ENCODE results near the gene TIMM29. TPM values are rescaled to one million over a fixed set of nuclear protein-coding genes. Genes with fewer than 3 reads are reported as not detected.

Gene TIMM29
- polyA plus RNA-seq, 2 of the 4 experiments (the other 2 are of a cell fraction), result 9.1 to 20.5 TPM

DNA sequence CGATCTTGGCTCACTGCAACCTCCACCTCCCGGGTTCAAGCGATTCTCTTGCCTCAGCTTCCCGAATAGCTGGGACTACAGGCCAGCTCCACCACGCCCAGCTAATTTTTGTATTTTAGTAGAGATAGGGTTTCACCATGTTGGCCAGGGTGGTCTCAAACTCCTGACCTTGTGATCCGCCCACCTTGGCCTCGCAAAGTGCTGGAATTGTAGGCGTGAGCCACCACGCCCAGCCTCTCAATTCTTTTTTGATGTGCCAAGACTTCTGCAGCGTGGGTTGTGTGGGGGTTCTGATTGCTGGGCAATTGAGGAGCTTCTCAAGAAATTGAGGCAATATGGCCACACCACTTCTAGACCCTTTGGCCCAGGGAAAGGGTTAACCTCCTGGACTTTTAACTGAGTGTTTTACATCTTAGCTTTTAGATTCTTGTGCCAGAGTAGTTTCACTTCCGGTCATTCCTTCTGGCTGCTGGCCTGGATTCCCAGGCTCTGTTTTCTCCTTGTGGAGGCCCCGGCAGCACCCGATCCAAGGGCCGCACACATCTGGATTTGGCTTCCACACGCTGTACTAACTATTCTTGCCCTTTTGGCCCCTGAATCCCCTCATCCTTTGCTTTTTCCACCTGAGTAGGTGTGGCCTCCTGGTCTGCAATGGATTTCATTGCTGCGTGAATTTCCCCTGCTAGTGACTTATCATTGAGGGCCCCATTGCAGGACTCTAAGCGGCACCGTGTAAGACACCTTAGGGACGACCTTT lies 46.9 kb downstream of the TIMM29 start:
- WGBS (ENCODE audit: missing lambda C conversion rate), result 83% methylated on average over 19 of the region's 19 CpGs
- POLR2A ChIA-PET, result no interaction called here
- no peak overlapping the region for H3K4me2 ChIP-seq

DNA sequence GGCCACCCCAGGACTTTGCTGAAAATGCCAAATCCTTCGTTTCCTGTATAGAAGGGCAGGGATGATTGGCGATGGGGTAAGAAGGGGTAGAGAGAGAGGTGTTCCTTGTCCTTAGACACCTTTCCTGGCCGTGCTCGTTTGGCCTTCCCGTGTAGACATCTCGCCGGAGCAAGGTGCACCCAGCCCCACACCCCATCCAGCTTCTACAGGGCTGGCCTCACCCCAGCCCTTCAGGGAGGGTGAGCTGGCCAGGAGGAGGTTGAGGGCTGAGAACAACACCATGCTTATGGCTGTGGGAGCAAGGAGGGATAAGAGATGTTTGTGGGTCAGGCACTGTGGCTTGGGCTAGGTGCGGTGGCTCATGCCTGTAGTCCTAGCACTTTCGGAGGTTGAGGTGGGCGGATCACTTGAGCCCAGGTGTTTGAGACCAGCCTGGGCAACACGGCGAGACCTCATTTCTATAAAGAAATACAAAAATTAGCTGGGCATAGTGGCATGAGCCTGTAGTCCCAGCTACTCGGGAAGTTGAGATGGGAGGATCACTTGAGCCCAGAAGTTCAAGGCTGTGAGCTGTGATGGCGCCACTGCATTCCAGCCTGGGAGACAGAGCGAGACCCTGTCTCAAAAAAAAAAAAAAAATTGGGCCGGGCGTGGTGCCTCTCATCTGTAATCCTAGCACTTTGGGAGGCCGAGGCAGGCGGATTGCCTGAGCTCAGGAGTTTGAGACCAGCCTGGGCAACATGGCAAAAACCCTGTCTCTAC lies 47.7 kb downstream of the TIMM29 start:
- Histone ChIP-seq H3K4me1 (peaks cover 14% of the 10 kb centered on the region; the same call in 2 of the 3 replicates), H3K27ac (no peak overlapping the region; a peak in 1 of 6 replicates), H3K4me2 (no peak overlapping the region), H3K9me3 (no peaks in the 10 kb centered on the region), H3K4me3 (no peak overlapping the region)
- CTCF ChIA-PET, result interaction anchor here (0.9 to 2.0 kb wide), 4 partner anchors 12 to 59 kb away, joined by 3 to 9 read pairs (median 6); no protein-coding TSS in a partner anchor
- no peak for FAIRE-seq
- 88% methylated on average over 18 of the region's 19 CpGs for WGBS (ENCODE audit: missing lambda C conversion rate)
- peak in 1 of 2 experiments; percentile 20; a peak in 1 of 6 replicates for ATAC-seq
- no peak for DNase-seq (ENCODE audit: low read depth in 1 of 2, low spot score in 1 of 2)
- no peak for TF ChIP-seq HEYL (CRISPR knock-in tag; IDR thresholded peaks at IDR 0.05)
- POLR2A ChIA-PET, result no interaction called here

More for the DNA sequence above, 46.9 kb downstream of the TIMM29 start:
- Histone ChIP-seq H3K27ac (no peak overlapping the region; a peak in 1 of 6 replicates), H3K4me3 (no peak overlapping the region), H3K9me3 (no peaks in the 10 kb centered on the region), H3K4me1 (peaks cover 14% of the 10 kb centered on the region; the same call in 2 of the 3 replicates)
- no peak for FAIRE-seq
- CTCF ChIA-PET, result interaction anchor here (0.9 to 2.0 kb wide), 3 partner anchors 34 to 60 kb away, joined by 4 to 8 read pairs (median 4); no protein-coding TSS in a partner anchor
- DNase-seq (ENCODE audit: low read depth in 1 of 2, low spot score in 1 of 2), result no peak
- TF ChIP-seq KDM5A (IDR thresholded peaks at IDR 0.05), result no peak
- no peak for TF ChIP-seq CEBPB (IDR thresholded peaks at IDR 0.05)
- ATAC-seq, result no peak

GRCh38 chr19:10977742-10978092 lies 49.1 kb downstream of the TIMM29 start:
- H3K27ac ChIP-seq, result no peak overlapping the region
- WGBS (ENCODE audit: missing lambda C conversion rate), result 85% methylated on average over 4 of the region's 5 CpGs
- FAIRE-seq (no peak), ATAC-seq (no peak), DNase-seq (ENCODE audit: low read depth in 1 of 2, low spot score in 1 of 2) (no peak)
- H3K9me3 ChIP-seq, result no peaks in the 10 kb centered on the region
- ChIA-PET CTCF (interaction anchor here (0.7 to 2.0 kb wide), 3 partner anchors 14 to 36 kb away, joined by 3 to 8 read pairs (median 3); no protein-coding TSS in a partner anchor), POLR2A (no interaction called here)
- TF ChIP-seq TP53 (CRISPR knock-in tag; IDR thresholded peaks at IDR 0.05) (no peak), MAFK (IDR thresholded peaks at IDR 0.05; ENCODE audit: partially characterized antibody) (no peak), FOSL2 (IDR thresholded peaks at IDR 0.05) (no peak), FOSL2 (CRISPR knock-in tag; IDR thresholded peaks at IDR 0.05) (no peak), SMC3 (IDR thresholded peaks at IDR 0.05) (no peak), GATA3 (IDR thresholded peaks at IDR 0.05; ENCODE audit: borderline replicate concordance) (no peak), EHMT2 (IDR thresholded peaks at IDR 0.05; ENCODE audit: low read depth) (no peak), KDM5A (IDR thresholded peaks at IDR 0.05) (no peak), RARB (CRISPR knock-in tag; IDR thresholded peaks at IDR 0.05) (no peak), FOSB (CRISPR knock-in tag; IDR thresholded peaks at IDR 0.05) (no peak), FOXS1 (CRISPR knock-in tag; IDR thresholded peaks at IDR 0.05) (no peak), CHD2 (IDR thresholded peaks at IDR 0.05; ENCODE audit: low read length, partially characterized antibody) (no peak), EP300 (IDR thresholded peaks at IDR 0.05) (no peak), POLR2A (IDR thresholded peaks at IDR 0.05; ENCODE audit: low read length) (no peak), RFX5 (IDR thresholded peaks at IDR 0.05) (no peak), PHF8 (IDR thresholded peaks at IDR 0.05; ENCODE audit: borderline replicate concordance, low read depth) (no peak), NR3C1 (IDR thresholded peaks at IDR 0.05) (no peak), REST (IDR thresholded peaks at IDR 0.05) (no peak)
- H3K4me1 ChIP-seq, result peaks cover 14% of the 10 kb centered on the region; the same call in 2 of the 3 replicates
- no peak overlapping the region for H3K4me3 ChIP-seq
- H3K4me2 ChIP-seq, result no peak overlapping the region

Other genes starting within 250 kb of the TIMM29 start
- gene QTRT1, start 227.4 kb upstream of the TIMM29 start, polyA plus RNA-seq (2011; rRNA removed), result 23.6 and 24.3 TPM in 2 replicates
- gene QTRT1, start 227.4 kb upstream of the TIMM29 start, polyA plus RNA-seq (2017; fragmentation: RNase III; extraction: RNeasy Plus Mini Kit Qiagen cat#74134 plus additional on column Dnase treatment), result 42.2 to 47.6 TPM (median 42.5 TPM) in 3 replicates
- 32.9 and 52.4 TPM in 2 replicates for gene DNM2, start 210.7 kb upstream of the TIMM29 start, polyA plus RNA-seq (2011; rRNA removed)
- gene DNM2, start 210.7 kb upstream of the TIMM29 start, polyA plus RNA-seq (2017; fragmentation: RNase III; extraction: RNeasy Plus Mini Kit Qiagen cat#74134 plus additional on column Dnase treatment), result 55.8 to 58.5 TPM (median 57.3 TPM) in 3 replicates
- 29.3 and 29.9 TPM in 2 replicates for gene TMED1, start 92.6 kb upstream of the TIMM29 start, polyA plus RNA-seq (2011; rRNA removed)
- gene TMED1, start 92.6 kb upstream of the TIMM29 start, polyA plus RNA-seq (2017; fragmentation: RNase III; extraction: RNeasy Plus Mini Kit Qiagen cat#74134 plus additional on column Dnase treatment), result 36.2 to 37.4 TPM (median 37.0 TPM) in 3 replicates
- 0.13 and 0.40 TPM in 2 replicates for gene C19orf38, start 80.4 kb upstream of the TIMM29 start, polyA plus RNA-seq (2011; rRNA removed)
- 0.09 to 0.12 TPM (median 0.10 TPM) in 3 replicates for gene C19orf38, start 80.4 kb upstream of the TIMM29 start, polyA plus RNA-seq (2017; fragmentation: RNase III; extraction: RNeasy Plus Mini Kit Qiagen cat#74134 plus additional on column Dnase treatment)
- 14.3 and 15.2 TPM in 2 replicates for gene CARM1, start 57.3 kb upstream of the TIMM29 start, polyA plus RNA-seq (2011; rRNA removed)
- gene CARM1, start 57.3 kb upstream of the TIMM29 start, polyA plus RNA-seq (2017; fragmentation: RNase III; extraction: RNeasy Plus Mini Kit Qiagen cat#74134 plus additional on column Dnase treatment), result 31.4 to 32.2 TPM (median 31.8 TPM) in 3 replicates
- 13.1 and 15.6 TPM in 2 replicates for gene YIPF2, start 172 bp upstream of the TIMM29 start, polyA plus RNA-seq (2011; rRNA removed)
- 14.5 to 18.2 TPM (median 17.5 TPM) in 3 replicates for gene YIPF2, start 172 bp upstream of the TIMM29 start, polyA plus RNA-seq (2017; fragmentation: RNase III; extraction: RNeasy Plus Mini Kit Qiagen cat#74134 plus additional on column Dnase treatment)
- gene SMARCA4, start 32.2 kb downstream of the TIMM29 start, polyA plus RNA-seq (2011; rRNA removed), result 8.1 and 10.8 TPM in 2 replicates
- 11.9 to 14.1 TPM (median 13.1 TPM) in 3 replicates for gene SMARCA4, start 32.2 kb downstream of the TIMM29 start, polyA plus RNA-seq (2017; fragmentation: RNase III; extraction: RNeasy Plus Mini Kit Qiagen cat#74134 plus additional on column Dnase treatment)
- 29.2 and 37.0 TPM in 2 replicates for gene LDLR, start 160.7 kb downstream of the TIMM29 start, polyA plus RNA-seq (2011; rRNA removed)
- gene LDLR, start 160.7 kb downstream of the TIMM29 start, polyA plus RNA-seq (2017; fragmentation: RNase III; extraction: RNeasy Plus Mini Kit Qiagen cat#74134 plus additional on column Dnase treatment), result 35.6 to 55.8 TPM (median 50.8 TPM) in 3 replicates
- gene SPC24, start 227.0 kb downstream of the TIMM29 start, polyA plus RNA-seq (2011; rRNA removed), result 16.3 and 16.5 TPM in 2 replicates
- gene SPC24, start 227.0 kb downstream of the TIMM29 start, polyA plus RNA-seq (2017; fragmentation: RNase III; extraction: RNeasy Plus Mini Kit Qiagen cat#74134 plus additional on column Dnase treatment), result 21.8 to 22.2 TPM (median 22.2 TPM) in 3 replicates

Measured in A549 (cell line).